GM19395 (cell line): Measurements from ENCODE around the gene XRCC3.
"Not testable (repeated sequence)": the region's sequence is repeated elsewhere in the genome, so short reads cannot be mapped to it uniquely, and the experiment has no call there.

Experiments used
- ATAC-seq: cut with Tn5 transposase; IDR thresholded peaks from one replicate; pipeline ENCODE4 v1.9.1; 2021; ENCODE audit warnings: mild to moderate bottlenecking, moderate library complexity; ENCODE audit not compliant: unreplicated experiment

Gene XRCC3

DNA sequence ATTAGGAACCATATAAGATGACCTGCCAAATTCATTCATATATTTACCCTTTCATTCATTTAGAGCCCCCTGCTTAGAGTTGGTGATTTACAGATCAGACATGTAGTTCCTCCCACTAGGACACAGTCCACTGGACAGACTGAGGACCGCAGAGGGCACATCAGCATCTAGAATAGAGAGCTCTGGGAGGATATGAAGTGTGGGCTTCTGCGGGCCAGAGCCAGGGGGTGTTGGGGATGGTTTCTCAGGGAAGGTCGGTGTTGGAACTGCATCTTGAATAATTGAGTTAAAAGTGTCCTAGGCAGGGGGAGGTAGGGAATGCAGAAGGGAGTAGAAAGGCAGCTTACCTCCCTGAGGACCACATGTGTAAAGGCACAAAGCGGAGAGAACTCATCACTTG lies 43.3 kb downstream of the XRCC3 start:
- no peak for ATAC-seq

DNA sequence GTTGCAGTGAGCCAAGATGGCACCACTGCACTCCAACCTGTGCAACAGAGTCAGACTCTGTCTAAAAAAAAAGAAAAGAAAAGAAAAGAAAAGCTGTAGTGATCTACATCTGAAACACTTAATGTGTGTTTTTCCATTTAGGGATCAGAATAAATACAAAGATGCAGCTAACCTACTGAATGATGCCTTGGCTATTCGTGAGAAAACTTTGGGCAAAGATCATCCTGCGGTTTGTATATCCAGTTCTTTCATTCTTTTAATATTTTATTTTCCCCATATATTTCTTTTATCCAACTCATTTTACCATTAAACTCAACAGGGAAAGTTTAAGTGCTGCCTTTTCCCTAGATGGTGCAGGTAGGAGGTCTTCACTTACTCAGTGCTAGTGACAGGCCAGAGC lies 45.9 kb downstream of the XRCC3 start:
- no peak for ATAC-seq

DNA sequence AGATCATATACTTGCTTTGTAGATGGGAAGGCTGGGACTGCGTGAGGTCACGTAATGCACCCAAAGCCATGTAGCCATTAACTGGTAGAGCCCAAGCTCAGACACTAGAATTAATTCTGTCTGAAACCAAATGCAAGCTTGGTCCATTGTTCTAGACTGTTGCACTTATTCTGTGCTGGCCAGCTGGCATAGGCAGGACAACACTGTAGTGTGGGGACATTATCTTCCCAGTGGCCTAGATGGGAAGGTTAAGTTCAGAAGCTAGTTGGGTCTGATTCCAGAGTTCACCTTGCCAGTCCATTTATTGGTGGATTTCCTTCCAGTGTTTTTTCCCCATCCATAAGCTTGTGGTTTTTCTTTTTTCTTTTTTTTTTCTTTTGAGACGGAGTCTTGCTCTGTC lies 47.1 kb downstream of the XRCC3 start:
- ATAC-seq = no peak

GRCh38 chr14:103667671-103668070 lies 47.6 kb downstream of the XRCC3 start:
- ATAC-seq = no peak

GRCh38 chr14:103663506-103663905 lies 51.7 kb downstream of the XRCC3 start:
- ATAC-seq = no peak

GRCh38 chr14:103662591-103662990 lies 52.7 kb downstream of the XRCC3 start:
- no peak for ATAC-seq

GRCh38 chr14:103662029-103662428 lies 53.2 kb downstream of the XRCC3 start:
- ATAC-seq = no peak

GRCh38 chr14:103659631-103660030 lies 55.6 kb downstream of the XRCC3 start:
- no peak for ATAC-seq

DNA sequence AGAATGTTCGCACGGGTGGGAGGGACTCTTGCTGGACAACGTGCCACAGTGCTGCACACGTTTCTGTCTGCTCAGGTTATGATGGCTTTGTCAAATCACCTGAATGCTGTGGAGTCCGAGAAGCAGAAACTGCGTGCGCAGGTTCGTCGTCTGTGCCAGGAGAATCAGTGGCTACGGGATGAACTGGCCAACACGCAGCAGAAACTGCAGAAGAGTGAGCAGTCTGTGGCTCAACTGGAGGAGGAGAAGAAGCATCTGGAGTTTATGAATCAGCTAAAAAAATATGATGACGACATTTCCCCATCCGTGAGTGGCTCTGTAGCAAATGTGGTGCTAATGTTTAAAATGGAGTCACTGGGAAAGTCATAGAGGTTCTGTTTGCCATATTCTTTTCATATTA lies 57.8 kb downstream of the XRCC3 start:
- ATAC-seq = no peak

- ATAC-seq = no peak
Measured at GRCh38 chr14:103656756-103657133, 58.5 kb downstream of the XRCC3 start.

DNA sequence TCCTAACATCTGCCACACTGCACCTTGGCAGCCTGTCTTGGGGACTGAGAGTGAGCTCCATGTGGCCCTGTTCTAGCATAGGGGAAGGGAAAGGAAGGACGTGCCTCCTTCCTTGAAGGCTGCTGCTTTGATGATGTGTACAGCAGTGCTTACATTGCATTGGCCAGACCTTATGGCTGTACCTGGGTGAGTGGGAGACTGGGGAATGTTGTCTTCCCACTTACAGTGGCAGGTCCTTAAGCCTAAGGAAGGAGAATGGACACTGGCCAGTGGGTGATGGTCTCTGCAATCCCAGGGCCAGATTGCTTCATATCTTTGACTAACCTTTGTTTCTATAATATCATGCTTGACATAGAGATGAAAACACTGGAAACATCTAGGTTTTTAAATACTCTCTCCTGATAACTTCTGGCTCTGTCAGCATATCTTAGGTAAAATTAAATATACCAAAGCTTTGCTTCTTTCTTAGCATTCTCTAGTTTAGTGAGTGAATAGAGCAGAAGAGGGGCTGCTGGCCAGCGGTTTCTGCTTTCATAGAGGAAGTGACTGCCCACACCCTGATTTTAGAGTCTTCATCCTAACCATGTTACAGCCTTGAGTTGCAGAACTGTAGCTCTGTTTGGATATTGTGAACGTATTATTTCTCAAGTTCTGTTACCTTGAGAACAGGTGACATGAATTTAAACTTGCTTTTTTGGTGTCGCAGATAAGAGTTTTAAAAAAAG lies 59.1 kb downstream of the XRCC3 start:
- ATAC-seq = no peak

DNA sequence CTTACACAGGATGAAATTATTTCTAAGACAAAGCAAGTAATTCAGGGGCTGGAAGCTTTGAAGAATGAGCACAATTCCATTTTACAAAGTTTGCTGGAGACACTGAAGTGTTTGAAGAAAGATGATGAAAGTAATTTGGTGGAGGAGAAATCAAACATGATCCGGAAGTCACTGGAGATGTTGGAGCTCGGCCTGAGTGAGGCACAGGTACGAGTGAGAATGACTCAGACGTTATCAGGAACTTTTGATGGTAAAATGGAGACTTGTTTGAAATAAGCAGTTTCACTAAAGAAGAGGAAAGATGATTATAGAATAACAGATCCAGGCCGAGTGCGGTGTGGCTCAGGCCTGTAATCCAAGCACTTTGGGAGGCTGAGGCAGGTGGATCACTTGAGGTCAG lies 60.6 kb downstream of the XRCC3 start:
- ATAC-seq = no peak

DNA sequence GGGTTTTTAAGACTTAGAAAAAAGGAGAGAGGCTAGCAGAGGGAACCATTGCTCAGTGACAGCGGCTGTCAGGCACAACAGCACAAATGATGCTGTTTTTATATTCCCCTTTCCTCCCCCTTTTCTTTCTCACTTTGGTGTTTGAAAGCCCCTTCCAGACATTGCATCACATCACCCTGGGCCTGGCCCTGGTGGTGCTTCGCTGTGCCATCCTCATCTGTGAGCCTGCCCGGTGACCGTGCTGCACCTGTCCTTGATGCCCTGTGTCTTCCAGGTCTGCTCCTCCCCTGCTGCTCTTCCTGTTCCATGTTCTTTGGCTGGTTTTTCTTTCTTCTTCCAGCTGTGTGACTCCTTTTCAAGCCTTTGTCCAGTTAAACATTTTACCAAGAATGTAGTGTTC lies 61.4 kb downstream of the XRCC3 start:
- ATAC-seq = no peak

- not testable (repeated sequence) for ATAC-seq
Measured at GRCh38 chr14:103653336-103653735, 61.9 kb downstream of the XRCC3 start.

DNA sequence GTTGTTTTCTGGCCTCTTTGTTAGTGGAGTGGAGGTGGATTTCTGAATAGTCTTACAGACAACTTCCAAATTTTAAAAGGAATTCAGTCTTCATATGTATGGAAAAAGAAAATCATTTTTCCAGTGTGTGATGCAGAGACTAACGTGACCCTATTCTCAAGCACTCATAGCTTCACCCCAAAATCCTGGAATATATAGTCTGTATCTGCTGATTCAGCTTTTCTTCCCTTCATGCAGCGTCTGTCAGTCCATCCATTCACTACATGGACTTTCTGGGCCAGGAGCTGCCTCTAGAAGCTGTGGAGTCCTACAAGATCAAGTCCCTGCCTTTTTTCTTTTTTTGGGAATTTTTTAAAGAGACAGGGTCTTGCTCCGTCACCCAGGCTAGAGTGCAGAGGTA lies 62.4 kb downstream of the XRCC3 start:
- ATAC-seq = no peak

GRCh38 chr14:103651585-103651984 lies 63.7 kb downstream of the XRCC3 start:
- ATAC-seq = no peak

DNA sequence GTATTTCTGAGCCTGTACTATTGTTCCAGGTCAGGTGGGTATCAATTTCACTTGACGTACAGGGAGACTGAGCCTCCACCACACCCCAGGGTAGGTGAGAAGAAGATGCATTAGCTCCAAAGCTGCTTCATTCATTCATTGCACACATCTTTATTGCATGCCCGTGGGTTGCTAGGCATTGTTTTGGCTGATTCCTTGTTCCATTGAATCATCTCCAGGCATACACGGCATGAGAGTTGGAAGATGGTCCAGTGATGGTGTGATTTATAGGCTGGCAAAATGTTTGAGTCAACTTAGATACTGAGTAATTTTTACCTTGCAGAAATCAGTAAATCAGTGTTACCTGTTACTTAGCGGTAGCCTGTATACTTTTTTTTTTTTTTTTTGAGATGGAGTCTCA lies 65.0 kb downstream of the XRCC3 start:
- no peak for ATAC-seq

GRCh38 chr14:103649001-103649400 lies 66.2 kb downstream of the XRCC3 start:
- ATAC-seq = no peak
